Bone marrow (tissue), 2 donors: ENCODE results near the gene FAM72B.
"Not testable (repeated sequence)": the region's sequence is repeated elsewhere in the genome, so short reads cannot be mapped to it uniquely, and the experiment has no call there.

Source experiments
- DNase-seq, 2 donors: peaks; one replicate each; lab custom pipeline; 2025; lab: John Stamatoyannopoulos, UW

Gene FAM72B

GRCh38 chr1:121200232-121200631, 16.1 kb upstream of the FAM72B start:
- DNase-seq: not testable (repeated sequence)

- DNase-seq: not testable (repeated sequence)
Measured at GRCh38 chr1:121199763-121200162, 15.6 kb upstream of the FAM72B start.

GRCh38 chr1:121197095-121197882, 13.1 kb upstream of the FAM72B start:
- DNase-seq: not testable (repeated sequence)

- DNase-seq: not testable (repeated sequence)
Measured at GRCh38 chr1:121192512-121192911, 8.4 kb upstream of the FAM72B start.

GRCh38 chr1:121187914-121188313, 3.8 kb upstream of the FAM72B start:
- not testable (repeated sequence) for DNase-seq

GRCh38 chr1:121186191-121186590, 2.1 kb upstream of the FAM72B start:
- DNase-seq: not testable (repeated sequence)

- not testable (repeated sequence) for DNase-seq
Measured at GRCh38 chr1:121185140-121185708, 1.1 kb upstream of the FAM72B start.

GRCh38 chr1:121183867-121184266, 273 bp downstream of the FAM72B start:
- DNase-seq: not testable (repeated sequence)

GRCh38 chr1:121178197-121178596, 5.9 kb downstream of the FAM72B start:
- DNase-seq: not testable (repeated sequence)

GRCh38 chr1:121176649-121177048, 7.5 kb downstream of the FAM72B start:
- DNase-seq: not testable (repeated sequence)

- not testable (repeated sequence) for DNase-seq
Measured at GRCh38 chr1:121168152-121168668, 15.9 kb downstream of the FAM72B start.

- not testable (repeated sequence) for DNase-seq
Measured at GRCh38 chr1:121167225-121167738, 16.9 kb downstream of the FAM72B start.

GRCh38 chr1:121165296-121165695, 18.8 kb downstream of the FAM72B start:
- DNase-seq: not testable (repeated sequence)

- DNase-seq: not testable (repeated sequence)
Measured at GRCh38 chr1:121163850-121164757, 20.0 kb downstream of the FAM72B start.

- not testable (repeated sequence) for DNase-seq
Measured at GRCh38 chr1:121161199-121161901, 22.8 kb downstream of the FAM72B start.

- DNase-seq: not testable (repeated sequence)
Measured at GRCh38 chr1:121160118-121160517, 24.0 kb downstream of the FAM72B start.

GRCh38 chr1:121157609-121158008, 26.5 kb downstream of the FAM72B start:
- not testable (repeated sequence) for DNase-seq

GRCh38 chr1:121156958-121157603, 27.1 kb downstream of the FAM72B start:
- not testable (repeated sequence) for DNase-seq

GRCh38 chr1:121155671-121156358, 28.3 kb downstream of the FAM72B start:
- DNase-seq: not testable (repeated sequence)

GRCh38 chr1:121154811-121155210, 29.3 kb downstream of the FAM72B start:
- not testable (repeated sequence) for DNase-seq
